Endothelial cell of umbilical vein (primary cell): ENCODE measurements around the gene ZFPM1. TPM values are rescaled to one million over a fixed set of nuclear protein-coding genes. Genes with fewer than 3 reads are reported as not detected.

Experiments used
- BruUV-seq: library from RNA; stranded (reverse); fragments of 400-500 nt; replicated peaks from 2 replicates; lab custom pipeline; 2021; lab: Mats Ljungman, UMichigan
- CTCF ChIA-PET: fragments of 300-600, 350-600 bp; sonication (Branson Sonifier 250); formaldehyde crosslinking; loops from one replicate; lab custom pipeline; 2021; ENCODE audit warnings: antibody characterized with exemption, inconsistent platforms; lab: Charles Lee
- POLR2A ChIA-PET: fragments of 300-600, 350-600 bp; sonication (Branson Sonifier 250); formaldehyde crosslinking; loops from one replicate; lab custom pipeline; 2021; ENCODE audit warnings: antibody characterized with exemption, inconsistent platforms; lab: Charles Lee
- DNase-seq: peaks from one replicate; pipeline ENCODE4 v3.0.0-alpha.2; 2011; ENCODE audit warnings: low read depth, low spot score
- FAIRE-seq: peaks from 2 replicates; lab custom pipeline; 2011; peaks lifted over from hg19 to GRCh38; lab: Jason Lieb, UNC
- H2AFZ ChIP-seq: 2 replicates; pipeline ENCODE4 v1.6.0; 2012; ENCODE audit warnings: low read depth, low read length, control low read depth, inconsistent platforms
- H3K27ac ChIP-seq: 2 replicates; pipeline ENCODE4 v1.5.1; 2011; ENCODE audit warnings: low read depth, mild to moderate bottlenecking, control low read depth, low read length, moderate library complexity; ENCODE audit not compliant: insufficient read depth
- H3K27me3 ChIP-seq, 2 experiments: 2 replicates each; pipeline versions ENCODE4 v1.6.0 to v1.6.1; 2011; ENCODE audit warnings: low read length in 2 of 2, mixed read lengths in 1 of 2; ENCODE audit not compliant: control insufficient read depth in 2 of 2, insufficient read depth in 2 of 2
- H3K36me3 ChIP-seq, 2 experiments: 2 replicates in 1 of 2; 3 replicates in 1 of 2; pipeline ENCODE4 v1.5.1; 2011; ENCODE audit warnings: low read length in 2 of 2, mild to moderate bottlenecking in 1 of 2, moderate library complexity in 1 of 2; ENCODE audit not compliant: control insufficient read depth in 2 of 2, insufficient read depth in 2 of 2; ENCODE audit errors: extremely low read depth in 1 of 2
- H3K4me1 ChIP-seq: 3 replicates; pipeline ENCODE4 v1.5.1; 2011; ENCODE audit warnings: mild to moderate bottlenecking, low read length; ENCODE audit not compliant: control insufficient read depth, insufficient read depth; ENCODE audit errors: extremely low read depth
- H3K4me2 ChIP-seq: 2 replicates; pipeline ENCODE4 v1.6.1; 2011; ENCODE audit warnings: low read length, control low read depth, mixed read lengths; ENCODE audit not compliant: insufficient read depth
- H3K4me3 ChIP-seq, 3 experiments: fragments of 200-600 bp in 1 of 3; sonication (generic), shearing (Covaris generic) in 1 of 3; replicated peaks in 1 of 3; 2 replicates each; pipeline ENCODE4 v1.5.1; 2011 to 2016; ENCODE audit warnings: control low read depth in 3 of 3, low read length in 3 of 3, mild to moderate bottlenecking in 2 of 3, inconsistent platforms in 1 of 3, low read depth in 1 of 3, moderate library complexity in 1 of 3; ENCODE audit not compliant: insufficient read depth in 1 of 3
- H3K79me2 ChIP-seq: 2 replicates; pipeline ENCODE4 v1.6.0; 2012; ENCODE audit warnings: low read length, inconsistent platforms; ENCODE audit not compliant: control insufficient read depth, insufficient read depth
- H3K9ac ChIP-seq: replicated peaks from 2 replicates; pipeline ENCODE3; 2011; ENCODE audit warnings: low read length, control low read depth; ENCODE audit not compliant: insufficient read depth; ENCODE audit errors: extremely low read depth
- H3K9me1 ChIP-seq: replicated peaks from 3 replicates; pipeline ENCODE4 v1.6.0; 2011; ENCODE audit warnings: mild to moderate bottlenecking, low read length; ENCODE audit not compliant: control insufficient read depth, insufficient read depth; ENCODE audit errors: extremely low read depth
- H3K9me3 ChIP-seq: replicated peaks from 2 replicates; pipeline ENCODE4 v1.5.1; 2012; ENCODE audit warnings: low read length, inconsistent platforms; ENCODE audit not compliant: control insufficient read depth, insufficient read depth
- H4K20me1 ChIP-seq: replicated peaks from 2 replicates; pipeline ENCODE3; 2011; ENCODE audit warnings: mild to moderate bottlenecking, low read length; ENCODE audit not compliant: control insufficient read depth, insufficient read depth; ENCODE audit errors: extremely low read depth
- CTCF ChIP-seq, 2 donors: IDR thresholded peaks; 1 replicate in 1 of 2; 2 replicates in 1 of 2; pipeline ENCODE4 v1.5.1; 2011; ENCODE audit warnings: low read length in 2 of 2, mild to moderate bottlenecking in 2 of 2, moderate library complexity in 2 of 2, control low read depth in 1 of 2, inconsistent platforms in 1 of 2, low read depth in 1 of 2; ENCODE audit not compliant: insufficient read depth in 1 of 2; ENCODE audit errors: extremely low read depth in 1 of 2
- EZH2 ChIP-seq: IDR thresholded peaks from 2 replicates; pipeline ENCODE4 v1.6.1; 2012; ENCODE audit warnings: borderline replicate concordance, low read depth, mild to moderate bottlenecking, moderate library complexity, low read length, inconsistent platforms; ENCODE audit not compliant: severe bottlenecking
- JUN ChIP-seq: IDR thresholded peaks from 2 replicates; pipeline ENCODE4 v1.6.1; 2011; ENCODE audit warnings: borderline replicate concordance, low read depth; ENCODE audit not compliant: insufficient read length, insufficient read depth
- MAX ChIP-seq: IDR thresholded peaks from 2 replicates; pipeline ENCODE4 v1.6.1; 2011; ENCODE audit not compliant: insufficient read depth, insufficient read length
- MYC ChIP-seq: IDR thresholded peaks from one replicate; pipeline ENCODE4 v1.6.1; 2011; ENCODE audit warnings: mild to moderate bottlenecking, low read depth, low read length
- POLR2AphosphoS5 ChIP-seq: IDR thresholded peaks from 2 replicates; pipeline ENCODE4 v1.6.1; 2012; ENCODE audit warnings: low read depth, mild to moderate bottlenecking, control low read depth, low read length, moderate library complexity; ENCODE audit not compliant: insufficient read depth
- dilution Hi-C: fragments of 300-500 bp; cut with MboI; formaldehyde crosslinking; loops from one replicate; pipeline ENCODE4 v1.15.0; 2019; ENCODE audit warnings: low sequenced_read_pairs; ENCODE audit not compliant: extremely low pct_ligation_motif_present
- intact Hi-C: fragments of 100-400 bp; cut with micrococcal nuclease; formaldehyde crosslinking; loops from one replicate; pipeline ENCODE4 v1.10.0; 2022
- polyA plus RNA-seq, 4 experiments: library from polyadenylated mRNA; depleted of rRNA in 3 of 4; stranded (reverse) in 3 of 4; unstranded in 1 of 4; fragments of >200 nt; gene quantifications; 2 replicates each; pipeline versions ENCODE4 v1.2.1 to v1.2.3, GENCODE V29; 2011 to 2012; ENCODE audit warnings: missing spikeins in 1 of 4
- total RNA-seq: library from RNA; stranded (reverse); gene quantifications from 2 replicates; pipeline ENCODE4 v1.2.3, GENCODE V29; 2021

The ZFPM1 gene
- total and polyA plus RNA-seq, 2 donors (not counting 3 experiments of a cell fraction or from before 2014, with no cell fraction given), result 0.37 to 7.5 TPM

GRCh38 chr16:88508868-88509748 is 56.0 kb downstream of the ZFPM1 start:
- Histone ChIP-seq H3K79me2 (no peaks in the 10 kb centered on the region), H4K20me1 (no peaks in the 10 kb centered on the region), H3K9ac (no peak overlapping the region), H3K4me2 (no peak overlapping the region), H3K9me3 (no peaks in the 10 kb centered on the region), H3K36me3 (no peaks in the 10 kb centered on the region), H3K27me3 (no peaks in the 10 kb centered on the region), H3K4me1 (no peaks in the 10 kb centered on the region), H3K4me3 (no peak overlapping the region), H2AFZ (no peak overlapping the region), H3K27ac (no peak overlapping the region), H3K9me1 (no peaks in the 10 kb centered on the region)
- TF ChIP-seq CTCF (IDR thresholded peaks at IDR 0.05; ENCODE audit: extremely low read depth in 1 of 2, insufficient read depth in 1 of 2, low read depth in 1 of 2, low read length in 2 of 2) (no peak), MYC (no peak), EZH2 (no peak), POLR2AphosphoS5 (no peak), JUN (no peak), MAX (no peak)
- FAIRE-seq (no peak), DNase-seq (no peak)
- ChIA-PET POLR2A (no interaction called here), CTCF (no interaction called here)
- dilution Hi-C loops (no loop called here), intact Hi-C loops (no loop called here)
- no TSS peak for BruUV-seq
